Endothelial cell of umbilical vein (primary cell): ENCODE measurements around the gene BUD31.
A peak's percentile ranks its signal among the peaks of the same experiment; 100 is the strongest.

Source experiments
- TF ChIP-seq, protein P1 (sequence below): IDR thresholded peaks from 2 replicates; pipeline ENCODE4 v1.6.1; 2011; ENCODE audit not compliant: insufficient read depth, insufficient read length
- TF ChIP-seq, protein P2 (sequence below), 2 donors: IDR thresholded peaks; 1 replicate in 1 of 2; 2 replicates in 1 of 2; pipeline ENCODE4 v1.5.1; 2011; ENCODE audit warnings: low read length in 2 of 2, mild to moderate bottlenecking in 2 of 2, moderate library complexity in 2 of 2, control low read depth in 1 of 2, inconsistent platforms in 1 of 2, low read depth in 1 of 2; ENCODE audit not compliant: insufficient read depth in 1 of 2; ENCODE audit errors: extremely low read depth in 1 of 2

DNA sequence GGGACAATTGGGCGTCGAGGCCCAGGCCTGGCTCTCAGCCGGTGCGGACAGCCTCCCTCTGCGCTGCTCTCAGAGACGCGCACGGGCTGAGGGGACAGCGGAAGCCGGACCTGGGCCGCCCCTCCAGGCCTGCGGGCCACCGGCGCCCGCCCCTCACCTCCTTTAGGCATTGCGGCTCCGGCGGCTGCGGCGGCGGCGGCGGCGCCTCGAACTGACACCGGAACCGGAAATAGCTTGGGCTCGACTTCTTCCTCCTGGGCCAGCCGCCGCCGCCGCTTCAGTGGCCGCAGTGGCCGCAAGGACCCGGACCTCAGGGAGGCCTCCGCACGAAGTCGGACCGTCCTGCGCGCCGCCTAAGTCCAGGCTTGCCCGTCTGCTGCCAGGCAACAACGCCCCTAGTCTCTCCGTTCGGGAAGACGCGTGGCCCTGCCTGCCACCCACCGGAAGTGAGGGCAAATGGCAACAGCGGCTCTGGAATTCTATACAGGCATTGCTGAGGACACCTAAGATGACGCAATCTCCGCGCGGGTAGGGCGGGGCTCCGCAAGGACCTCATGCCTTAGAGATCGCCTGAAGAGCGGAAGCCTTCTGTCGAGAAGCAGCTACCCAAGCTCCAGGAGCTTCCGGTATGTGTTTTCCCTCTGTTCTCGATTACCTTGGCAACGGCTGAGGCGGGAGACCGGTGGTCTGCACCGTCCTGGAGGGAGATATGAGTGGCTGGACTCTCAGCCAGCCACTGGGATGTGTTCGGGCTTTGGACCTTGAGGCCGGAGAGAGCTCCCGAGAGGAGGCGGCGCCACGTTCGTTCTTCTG is at the start of gene BUD31, which contains the start of gene PDAP1:
- TF ChIP-seq, protein P1, sequence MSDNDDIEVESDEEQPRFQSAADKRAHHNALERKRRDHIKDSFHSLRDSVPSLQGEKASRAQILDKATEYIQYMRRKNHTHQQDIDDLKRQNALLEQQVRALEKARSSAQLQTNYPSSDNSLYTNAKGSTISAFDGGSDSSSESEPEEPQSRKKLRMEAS: peak; percentile 51
- TF ChIP-seq, protein P2, sequence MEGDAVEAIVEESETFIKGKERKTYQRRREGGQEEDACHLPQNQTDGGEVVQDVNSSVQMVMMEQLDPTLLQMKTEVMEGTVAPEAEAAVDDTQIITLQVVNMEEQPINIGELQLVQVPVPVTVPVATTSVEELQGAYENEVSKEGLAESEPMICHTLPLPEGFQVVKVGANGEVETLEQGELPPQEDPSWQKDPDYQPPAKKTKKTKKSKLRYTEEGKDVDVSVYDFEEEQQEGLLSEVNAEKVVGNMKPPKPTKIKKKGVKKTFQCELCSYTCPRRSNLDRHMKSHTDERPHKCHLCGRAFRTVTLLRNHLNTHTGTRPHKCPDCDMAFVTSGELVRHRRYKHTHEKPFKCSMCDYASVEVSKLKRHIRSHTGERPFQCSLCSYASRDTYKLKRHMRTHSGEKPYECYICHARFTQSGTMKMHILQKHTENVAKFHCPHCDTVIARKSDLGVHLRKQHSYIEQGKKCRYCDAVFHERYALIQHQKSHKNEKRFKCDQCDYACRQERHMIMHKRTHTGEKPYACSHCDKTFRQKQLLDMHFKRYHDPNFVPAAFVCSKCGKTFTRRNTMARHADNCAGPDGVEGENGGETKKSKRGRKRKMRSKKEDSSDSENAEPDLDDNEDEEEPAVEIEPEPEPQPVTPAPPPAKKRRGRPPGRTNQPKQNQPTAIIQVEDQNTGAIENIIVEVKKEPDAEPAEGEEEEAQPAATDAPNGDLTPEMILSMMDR (IDR thresholded peaks at IDR 0.05; ENCODE audit: extremely low read depth in 1 of 2, insufficient read depth in 1 of 2, low read depth in 1 of 2, low read length in 2 of 2): no peak
